A549 (cell line): ENCODE measurements around the gene ADAMTS20. TPM values are rescaled to one million over a fixed set of nuclear protein-coding genes. Genes with fewer than 3 reads are reported as not detected.

Source experiments
- ATAC-seq, 2 experiments: fragments of 200-7000 bp in 1 of 2; fragments of >200 bp in 1 of 2; cut with Nextera tagmentation in 1 of 2; cut with Tn5 transposase in 1 of 2; 3 replicates each; pipeline versions ENCODE4 v1.8.0 to v1.9.1; 2018 to 2020; ENCODE audit warnings: mild to moderate bottlenecking in 1 of 2, moderate library complexity in 1 of 2
- CTCF ChIA-PET: fragments of 300-600 bp; sonication (Branson Sonifier 250); formaldehyde crosslinking; extraction: SDS; loops from one replicate; lab custom pipeline; 2021; ENCODE audit warnings: antibody characterized with exemption, inconsistent platforms; lab: Yijun Ruan, JAX
- POLR2A ChIA-PET: fragments of 350-600 bp; formaldehyde crosslinking; extraction: SDS; loops from one replicate; lab custom pipeline; 2021; ENCODE audit warnings: antibody characterized with exemption, inconsistent platforms; lab: Yijun Ruan, JAX
- DNase-seq, 2 experiments: peaks; one replicate each; pipeline versions ENCODE4 v3.0.0 to v3.0.0-alpha.2; 2011 to 2016; ENCODE audit warnings: low read depth in 1 of 2, low spot score in 1 of 2
- FAIRE-seq: peaks from 2 replicates; lab custom pipeline; 2011; peaks lifted over from hg19 to GRCh38; lab: Jason Lieb, UNC
- H3K27ac ChIP-seq, 2 experiments: fragments of >200 bp; sonication (Bioruptor Twin); formaldehyde crosslinking; 3 replicates each; pipeline ENCODE4 v1.5.1; 2016 to 2017
- H3K4me1 ChIP-seq: fragments of >200 bp; sonication (Bioruptor Twin); formaldehyde crosslinking; 3 replicates; pipeline ENCODE4 v1.6.1; 2016
- H3K4me2 ChIP-seq: fragments of >200 bp; sonication (Bioruptor Twin); formaldehyde crosslinking; 3 replicates; pipeline ENCODE4 v1.6.1; 2016
- H3K4me3 ChIP-seq: fragments of >200 bp; sonication (Bioruptor Twin); formaldehyde crosslinking; 3 replicates; pipeline ENCODE4 v1.5.1; 2016
- H3K9me3 ChIP-seq: fragments of >200 bp; sonication (Bioruptor Twin); formaldehyde crosslinking; 3 replicates; pipeline ENCODE4 v1.6.1; 2016
- CBX2 ChIP-seq: fragments of 200-600 bp; sonication (generic); IDR thresholded peaks from 2 replicates; pipeline ENCODE4 v1.6.1; 2016; ENCODE audit warnings: low read depth, mild to moderate bottlenecking, borderline replicate concordance
- CBX8 ChIP-seq: fragments of 200-600 bp; sonication (generic); IDR thresholded peaks from 2 replicates; pipeline ENCODE4 v1.6.1; 2016
- CHD4 ChIP-seq: fragments of 200-600 bp; sonication (generic); IDR thresholded peaks from 2 replicates; pipeline ENCODE4 v1.6.1; 2016; ENCODE audit warnings: antibody characterized with exemption, mild to moderate bottlenecking, borderline replicate concordance
- EHMT2 ChIP-seq: fragments of 200-600 bp; sonication (generic); IDR thresholded peaks from 2 replicates; pipeline ENCODE4 v1.6.1; 2016; ENCODE audit warnings: antibody characterized with exemption, low read depth, mild to moderate bottlenecking, moderate library complexity
- FOSB ChIP-seq: fragments of 250-450 bp; sonication (Bioruptor Pico); IDR thresholded peaks from 2 replicates; pipeline ENCODE4 v1.5.0; 2020; ENCODE audit warnings: mild to moderate bottlenecking, moderate library complexity
- HDAC2 ChIP-seq: fragments of 200-600 bp; sonication (generic); IDR thresholded peaks from 2 replicates; pipeline ENCODE4 v1.6.1; 2016
- HOXA7 ChIP-seq: fragments of 250-450 bp; sonication (Bioruptor Pico); IDR thresholded peaks from 2 replicates; pipeline ENCODE4 v1.5.0; 2020; ENCODE audit warnings: mild to moderate bottlenecking, moderate library complexity
- HOXB5 ChIP-seq: fragments of 250-450 bp; sonication (Bioruptor Pico); IDR thresholded peaks from 2 replicates; pipeline ENCODE4 v1.5.0; 2020; ENCODE audit warnings: mild to moderate bottlenecking, moderate library complexity
- JUN ChIP-seq, 2 experiments: fragments of >200 bp; sonication (Bioruptor Twin); formaldehyde crosslinking; IDR thresholded peaks; 2 replicates in 1 of 2; 3 replicates in 1 of 2; pipeline ENCODE4 v1.6.1; 2016 to 2017
- KDM5A ChIP-seq: fragments of 200-600 bp; sonication (generic); IDR thresholded peaks from 2 replicates; pipeline ENCODE4 v1.6.1; 2016; ENCODE audit warnings: antibody characterized with exemption, mild to moderate bottlenecking
- MAFK ChIP-seq: fragments of 450-650 bp; IDR thresholded peaks from 2 replicates; pipeline ENCODE4 v1.6.1; 2014; ENCODE audit not compliant: partially characterized antibody
- MAZ ChIP-seq: fragments of 150-350 bp; IDR thresholded peaks from 2 replicates; pipeline ENCODE4 v1.6.1; 2014; ENCODE audit warnings: antibody characterized with exemption, low read depth, low read length, borderline replicate concordance
- NFE2L2 ChIP-seq: fragments of 150-350 bp; conservative IDR thresholded peaks from 2 replicates; pipeline ENCODE4 v1.6.1; 2014; ENCODE audit warnings: low read length
- PBX3 ChIP-seq: IDR thresholded peaks from 2 replicates; pipeline ENCODE4 v1.6.1; 2012
- PHF8 ChIP-seq: fragments of 200-600 bp; sonication (generic); IDR thresholded peaks from 2 replicates; pipeline ENCODE4 v1.6.1; 2016; ENCODE audit warnings: low read depth, mild to moderate bottlenecking, antibody characterized with exemption, moderate library complexity, borderline replicate concordance
- RAD21 ChIP-seq, 2 experiments: fragments of >200 bp in 1 of 2; sonication (Bioruptor Twin) in 1 of 2; formaldehyde crosslinking in 1 of 2; IDR thresholded peaks in 1 of 2; conservative IDR thresholded peaks in 1 of 2; 2 replicates in 1 of 2; 3 replicates in 1 of 2; pipeline ENCODE4 v1.6.1; 2012 to 2018; ENCODE audit warnings: inconsistent platforms in 1 of 2
- RFX5 ChIP-seq: fragments of 450-650 bp; IDR thresholded peaks from 2 replicates; pipeline ENCODE4 v1.7.1; 2014; ENCODE audit warnings: antibody characterized with exemption, mild to moderate bottlenecking, moderate library complexity
- RNF2 ChIP-seq: fragments of 200-600 bp; sonication (generic); IDR thresholded peaks from 2 replicates; pipeline ENCODE4 v1.6.1; 2016; ENCODE audit warnings: low read depth, mild to moderate bottlenecking, antibody characterized with exemption, moderate library complexity, borderline replicate concordance
- SMC3 ChIP-seq: fragments of >200 bp; sonication (Bioruptor Twin); formaldehyde crosslinking; IDR thresholded peaks from 3 replicates; pipeline ENCODE4 v1.6.1; 2018; ENCODE audit warnings: inconsistent platforms
- ZC3H11A ChIP-seq: fragments of 450-650 bp; IDR thresholded peaks from 2 replicates; pipeline ENCODE4 v1.6.1; 2014; ENCODE audit warnings: antibody characterized with exemption, mild to moderate bottlenecking
- ZFP36 ChIP-seq: fragments of 450-650 bp; IDR thresholded peaks from 2 replicates; pipeline ENCODE4 v1.6.1; 2014; ENCODE audit warnings: borderline replicate concordance; ENCODE audit not compliant: partially characterized antibody
- WGBS: methylation state at CpG from one replicate; pipeline ENCODE4 v1.1.6; 2017; ENCODE audit errors: missing lambda C conversion rate; 5-methylcytosine and 5-hydroxymethylcytosine counted together
- polyA plus RNA-seq, 4 experiments: library from polyadenylated mRNA; depleted of rRNA in 3 of 4; stranded (reverse); fragments of >200 nt; fragmentation: RNase III in 1 of 4; extraction: RNeasy Plus Mini Kit Qiagen cat#74134 plus additional on column Dnase treatment in 1 of 4; gene quantifications; 2 replicates in 3 of 4; 3 replicates in 1 of 4; pipeline ENCODE4 v1.2.3, GENCODE V29; 2011 to 2017
- TF ChIP-seq, protein P1 (sequence below): fragments of >200 bp; sonication (Bioruptor Twin); formaldehyde crosslinking; IDR thresholded peaks from 3 replicates; pipeline ENCODE4 v1.6.1; 2016
- TF ChIP-seq, protein P2 (sequence below): fragments of >200 bp; sonication (Bioruptor Twin); formaldehyde crosslinking; IDR thresholded peaks from 3 replicates; pipeline ENCODE4 v1.5.1; 2016
- TF ChIP-seq, protein P3 (sequence below): IDR thresholded peaks from 2 replicates; pipeline ENCODE4 v1.6.1; 2012; ENCODE audit warnings: low read depth, borderline replicate concordance

ADAMTS20 gene
- polyA plus RNA-seq, 2 of the 4 experiments (the other 2 are of a cell fraction) = not detected

DNA sequence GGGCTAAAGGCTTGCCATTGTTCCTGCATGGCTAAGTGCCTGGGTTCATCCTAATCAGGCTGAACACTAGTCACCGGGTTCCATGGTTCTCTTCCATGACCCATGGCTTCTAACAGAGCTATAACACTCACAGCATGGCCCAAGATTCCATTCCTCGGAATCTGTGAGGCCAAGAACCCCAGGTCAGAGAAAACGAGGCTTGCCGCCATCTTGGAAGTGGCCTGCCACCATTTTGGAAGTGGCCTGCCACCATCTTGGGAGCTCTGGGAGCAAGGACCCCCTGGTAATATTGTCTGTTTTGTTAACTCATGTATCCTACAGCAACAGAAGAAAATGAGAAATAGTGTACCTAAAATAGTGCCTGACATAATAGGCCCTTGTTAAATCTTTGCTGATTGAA, 92.7 kb downstream of the ADAMTS20 start:
- no peaks in the 10 kb centered on the region for H3K9me3 ChIP-seq
- POLR2A ChIA-PET = no interaction called here
- no peak for TF ChIP-seq HOXB5 (CRISPR knock-in tag)
- DNase-seq (no peak), ATAC-seq (no peak), FAIRE-seq (no peak)
- WGBS = 13% methylated on average over 4 of the region's 4 CpGs
- H3K4me3 ChIP-seq = no peak overlapping the region
- no peak overlapping the region for H3K27ac ChIP-seq
- no peaks in the 10 kb centered on the region for H3K4me1 ChIP-seq
- no peak overlapping the region for H3K4me2 ChIP-seq
- CTCF ChIA-PET = no interaction called here

DNA sequence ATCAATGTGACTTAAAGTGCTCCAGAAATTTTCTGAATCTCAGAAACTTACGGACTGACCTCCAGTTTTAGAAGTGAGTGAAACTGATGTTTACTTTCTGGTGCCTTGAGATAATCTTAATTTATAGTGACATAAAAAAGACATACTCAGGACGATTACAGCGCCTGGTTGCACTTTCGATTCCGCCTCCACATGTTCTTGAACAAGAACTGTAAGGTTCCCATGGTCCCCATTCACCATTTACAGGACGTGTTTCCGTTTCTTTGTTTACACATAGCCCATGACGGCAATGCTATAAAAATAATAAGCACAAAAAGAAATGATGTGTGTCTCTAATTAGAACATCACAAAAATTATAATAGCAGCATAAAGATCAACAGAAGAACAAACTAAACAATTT, 98.2 kb downstream of the ADAMTS20 start:
- Histone ChIP-seq H3K4me3 (no peak overlapping the region), H3K9me3 (no peaks in the 10 kb centered on the region), H3K4me1 (no peaks in the 10 kb centered on the region), H3K4me2 (peak overlapping the region; percentile 26; the same call in 2 of the 3 replicates), H3K27ac (no peak overlapping the region)
- CTCF ChIA-PET = no interaction called here
- FAIRE-seq (no peak), ATAC-seq (no peak), DNase-seq (no peak)
- POLR2A ChIA-PET = no interaction called here
- TF ChIP-seq PHF8 (no peak), HOXA7 (CRISPR knock-in tag) (no peak), FOSB (CRISPR knock-in tag) (no peak), CHD4 (no peak), CBX8 (no peak), EHMT2 (no peak), NFE2L2 (no peak), KDM5A (no peak), RAD21 (conservative IDR thresholded peaks at IDR 0.05 in 1 of 2, IDR thresholded peaks at IDR 0.05 in 1 of 2) (no peak), ZFP36 (no peak)
- TF ChIP-seq, protein P1, sequence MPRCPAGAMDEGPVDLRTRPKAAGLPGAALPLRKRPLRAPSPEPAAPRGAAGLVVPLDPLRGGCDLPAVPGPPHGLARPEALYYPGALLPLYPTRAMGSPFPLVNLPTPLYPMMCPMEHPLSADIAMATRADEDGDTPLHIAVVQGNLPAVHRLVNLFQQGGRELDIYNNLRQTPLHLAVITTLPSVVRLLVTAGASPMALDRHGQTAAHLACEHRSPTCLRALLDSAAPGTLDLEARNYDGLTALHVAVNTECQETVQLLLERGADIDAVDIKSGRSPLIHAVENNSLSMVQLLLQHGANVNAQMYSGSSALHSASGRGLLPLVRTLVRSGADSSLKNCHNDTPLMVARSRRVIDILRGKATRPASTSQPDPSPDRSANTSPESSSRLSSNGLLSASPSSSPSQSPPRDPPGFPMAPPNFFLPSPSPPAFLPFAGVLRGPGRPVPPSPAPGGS = no peak
- TF ChIP-seq, protein P2, sequence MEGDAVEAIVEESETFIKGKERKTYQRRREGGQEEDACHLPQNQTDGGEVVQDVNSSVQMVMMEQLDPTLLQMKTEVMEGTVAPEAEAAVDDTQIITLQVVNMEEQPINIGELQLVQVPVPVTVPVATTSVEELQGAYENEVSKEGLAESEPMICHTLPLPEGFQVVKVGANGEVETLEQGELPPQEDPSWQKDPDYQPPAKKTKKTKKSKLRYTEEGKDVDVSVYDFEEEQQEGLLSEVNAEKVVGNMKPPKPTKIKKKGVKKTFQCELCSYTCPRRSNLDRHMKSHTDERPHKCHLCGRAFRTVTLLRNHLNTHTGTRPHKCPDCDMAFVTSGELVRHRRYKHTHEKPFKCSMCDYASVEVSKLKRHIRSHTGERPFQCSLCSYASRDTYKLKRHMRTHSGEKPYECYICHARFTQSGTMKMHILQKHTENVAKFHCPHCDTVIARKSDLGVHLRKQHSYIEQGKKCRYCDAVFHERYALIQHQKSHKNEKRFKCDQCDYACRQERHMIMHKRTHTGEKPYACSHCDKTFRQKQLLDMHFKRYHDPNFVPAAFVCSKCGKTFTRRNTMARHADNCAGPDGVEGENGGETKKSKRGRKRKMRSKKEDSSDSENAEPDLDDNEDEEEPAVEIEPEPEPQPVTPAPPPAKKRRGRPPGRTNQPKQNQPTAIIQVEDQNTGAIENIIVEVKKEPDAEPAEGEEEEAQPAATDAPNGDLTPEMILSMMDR = no peak
- WGBS = 15% methylated on average over 8 of the region's 8 CpGs

DNA sequence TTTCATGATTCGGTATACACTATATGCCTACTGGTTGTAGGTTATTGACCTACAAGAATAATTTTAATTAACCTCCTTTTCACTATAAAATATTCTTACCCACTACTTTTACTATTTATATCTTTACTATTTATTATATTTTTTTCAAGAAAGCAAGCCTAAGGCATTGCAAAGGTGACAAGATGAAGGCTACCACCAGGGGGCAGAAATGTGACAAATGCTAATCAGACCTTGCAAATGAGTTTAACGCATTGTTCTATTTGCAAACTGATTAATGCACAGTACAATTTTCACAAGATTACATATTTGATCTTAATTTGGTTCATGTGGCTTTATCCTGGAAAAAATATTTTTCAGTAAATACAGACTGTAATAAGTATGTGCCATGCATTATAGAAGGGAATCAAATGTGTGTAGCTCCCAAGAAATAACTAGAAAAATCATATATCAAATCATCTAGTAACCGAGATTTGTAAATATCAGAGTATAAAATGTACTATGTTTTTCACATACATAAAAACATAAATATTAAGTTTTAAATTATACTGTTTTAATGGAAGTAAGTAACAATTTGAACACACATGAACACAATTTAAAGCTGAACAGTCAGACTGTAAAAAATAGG, 107.0 kb downstream of the ADAMTS20 start:
- no peak overlapping the region for H3K4me2 ChIP-seq
- H3K4me1 ChIP-seq = no peaks in the 10 kb centered on the region
- 3% methylated on average over 3 of the region's 3 CpGs for WGBS
- POLR2A ChIA-PET = no interaction called here
- CTCF ChIA-PET = interaction anchor here (0.7 to 2.4 kb wide), 8 partner anchors 11 to 456 kb away, joined by 3 to 11 read pairs (median 6); no protein-coding TSS in a partner anchor
- H3K4me3 ChIP-seq = no peak overlapping the region
- TF ChIP-seq, protein P2 = peak; percentile 72
- TF ChIP-seq HDAC2 = no peak
- TF ChIP-seq RNF2 = no peak
- TF ChIP-seq JUN (IDR thresholded peaks at IDR 0.05) = no peak
- TF ChIP-seq MAZ = no peak
- TF ChIP-seq CBX2 = no peak
- TF ChIP-seq, protein P3, sequence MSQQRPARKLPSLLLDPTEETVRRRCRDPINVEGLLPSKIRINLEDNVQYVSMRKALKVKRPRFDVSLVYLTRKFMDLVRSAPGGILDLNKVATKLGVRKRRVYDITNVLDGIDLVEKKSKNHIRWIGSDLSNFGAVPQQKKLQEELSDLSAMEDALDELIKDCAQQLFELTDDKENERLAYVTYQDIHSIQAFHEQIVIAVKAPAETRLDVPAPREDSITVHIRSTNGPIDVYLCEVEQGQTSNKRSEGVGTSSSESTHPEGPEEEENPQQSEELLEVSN = no peak
- peak; percentile 68; the same call in 2 of the 3 replicates for TF ChIP-seq SMC3
- TF ChIP-seq MAFK = no peak
- no peak for TF ChIP-seq RFX5
- TF ChIP-seq RAD21 (conservative IDR thresholded peaks at IDR 0.05 in 1 of 2, IDR thresholded peaks at IDR 0.05 in 1 of 2) = peak; percentile 30 to 48; a peak in 4 of 5 replicates
- no peak for TF ChIP-seq ZC3H11A
- no peak for TF ChIP-seq PBX3
- ATAC-seq (peak in 1 of 2 experiments; percentile 60; a peak in 3 of 6 replicates), DNase-seq (peak in 1 of 2 experiments; percentile 70), FAIRE-seq (no peak)
- no peaks in the 10 kb centered on the region for H3K9me3 ChIP-seq
- H3K27ac ChIP-seq = no peak overlapping the region
